ENCODE results near the gene ZP4.

The ZP4 gene

GRCh38 chr1:237864338-237865244 lies 26.1 kb downstream of the ZP4 start:
- ATAC-seq (ENCODE audit: insufficient read depth, low read depth), result 0 out of 3 replicates have a peak, but pooled peaks have one; percentile 19
- no peak overlapping the region for H3K27ac ChIP-seq (ENCODE audit: low read length)
- H3K4me3 ChIP-seq (ENCODE audit: low read depth in 1 of 2, low read length in 2 of 2), result no peak overlapping the region
- H3K36me3 ChIP-seq (ENCODE audit: insufficient read depth, low read length), result no peaks in the 10 kb centered on the region
- TF ChIP-seq EZH2 (IDR thresholded peaks at IDR 0.05; ENCODE audit: borderline replicate concordance, low read depth, low read length, severe bottlenecking), result no peak
- TF ChIP-seq, protein P1, sequence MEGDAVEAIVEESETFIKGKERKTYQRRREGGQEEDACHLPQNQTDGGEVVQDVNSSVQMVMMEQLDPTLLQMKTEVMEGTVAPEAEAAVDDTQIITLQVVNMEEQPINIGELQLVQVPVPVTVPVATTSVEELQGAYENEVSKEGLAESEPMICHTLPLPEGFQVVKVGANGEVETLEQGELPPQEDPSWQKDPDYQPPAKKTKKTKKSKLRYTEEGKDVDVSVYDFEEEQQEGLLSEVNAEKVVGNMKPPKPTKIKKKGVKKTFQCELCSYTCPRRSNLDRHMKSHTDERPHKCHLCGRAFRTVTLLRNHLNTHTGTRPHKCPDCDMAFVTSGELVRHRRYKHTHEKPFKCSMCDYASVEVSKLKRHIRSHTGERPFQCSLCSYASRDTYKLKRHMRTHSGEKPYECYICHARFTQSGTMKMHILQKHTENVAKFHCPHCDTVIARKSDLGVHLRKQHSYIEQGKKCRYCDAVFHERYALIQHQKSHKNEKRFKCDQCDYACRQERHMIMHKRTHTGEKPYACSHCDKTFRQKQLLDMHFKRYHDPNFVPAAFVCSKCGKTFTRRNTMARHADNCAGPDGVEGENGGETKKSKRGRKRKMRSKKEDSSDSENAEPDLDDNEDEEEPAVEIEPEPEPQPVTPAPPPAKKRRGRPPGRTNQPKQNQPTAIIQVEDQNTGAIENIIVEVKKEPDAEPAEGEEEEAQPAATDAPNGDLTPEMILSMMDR (IDR thresholded peaks at IDR 0.05; ENCODE audit: borderline replicate concordance, extremely low read depth, low read length, poor library complexity, severe bottlenecking), result peak; percentile 59
- no peak overlapping the region for H3K9ac ChIP-seq (ENCODE audit: low read depth, low read length)
- no peak overlapping the region for H2AFZ ChIP-seq (ENCODE audit: low read depth, low read length)
- H3K9me3 ChIP-seq (ENCODE audit: insufficient read depth, low read length, severe bottlenecking), result no peaks in the 10 kb centered on the region
- DNase-seq, result no peak
- no peaks in the 10 kb centered on the region for H4K20me1 ChIP-seq (ENCODE audit: insufficient read depth, low read length)
- peaks cover 7% of the 10 kb centered on the region; the same call in 1 of the 2 replicates for H3K4me1 ChIP-seq (ENCODE audit: insufficient read depth, low read length)
- H3K79me2 ChIP-seq (ENCODE audit: insufficient read depth, low read length), result no peaks in the 10 kb centered on the region
- H3K4me2 ChIP-seq (ENCODE audit: insufficient read depth, low read length), result no peak overlapping the region
- H3K27me3 ChIP-seq (ENCODE audit: insufficient read depth, low read length, poor library complexity), result no peaks in the 10 kb centered on the region

DNA sequence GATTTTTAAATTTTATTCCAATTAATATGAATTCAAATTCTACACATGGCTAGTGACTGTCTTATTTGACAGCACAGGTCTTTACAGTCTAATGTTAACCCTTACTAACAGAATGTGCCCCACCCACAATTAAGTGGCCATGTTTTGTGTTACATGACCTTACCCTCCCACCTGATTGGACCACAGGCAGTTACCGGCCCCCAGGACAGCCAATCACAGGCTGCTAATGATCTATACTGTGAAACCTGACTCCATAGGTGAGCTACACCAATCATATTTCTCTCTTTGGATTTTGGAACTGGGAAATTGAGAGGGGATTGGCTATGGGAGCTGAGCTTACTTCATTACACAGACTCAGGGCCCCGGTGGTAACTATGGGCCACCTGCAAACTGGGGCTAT lies 27.5 kb downstream of the ZP4 start:
- Histone ChIP-seq H2AFZ (ENCODE audit: low read depth, low read length) (no peak overlapping the region), H3K4me3 (ENCODE audit: low read depth in 1 of 2, low read length in 2 of 2) (no peak overlapping the region), H3K36me3 (ENCODE audit: insufficient read depth, low read length) (no peaks in the 10 kb centered on the region), H3K9ac (ENCODE audit: low read depth, low read length) (no peak overlapping the region), H4K20me1 (ENCODE audit: insufficient read depth, low read length) (no peaks in the 10 kb centered on the region), H3K4me1 (ENCODE audit: insufficient read depth, low read length) (peaks cover 7% of the 10 kb centered on the region; the same call in 1 of the 2 replicates), H3K27me3 (ENCODE audit: insufficient read depth, low read length, poor library complexity) (no peaks in the 10 kb centered on the region), H3K79me2 (ENCODE audit: insufficient read depth, low read length) (no peaks in the 10 kb centered on the region), H3K9me3 (ENCODE audit: insufficient read depth, low read length, severe bottlenecking) (no peaks in the 10 kb centered on the region), H3K27ac (ENCODE audit: low read length) (no peak overlapping the region), H3K4me2 (ENCODE audit: insufficient read depth, low read length) (no peak overlapping the region)
- ATAC-seq (ENCODE audit: insufficient read depth, low read depth) (peak; percentile 35; the same call in 2 of the 3 replicates), DNase-seq (no peak)
- no peak for TF ChIP-seq EZH2 (IDR thresholded peaks at IDR 0.05; ENCODE audit: borderline replicate concordance, low read depth, low read length, severe bottlenecking)
- TF ChIP-seq, protein P1 (IDR thresholded peaks at IDR 0.05; ENCODE audit: borderline replicate concordance, extremely low read depth, low read length, poor library complexity, severe bottlenecking), result no peak

DNA sequence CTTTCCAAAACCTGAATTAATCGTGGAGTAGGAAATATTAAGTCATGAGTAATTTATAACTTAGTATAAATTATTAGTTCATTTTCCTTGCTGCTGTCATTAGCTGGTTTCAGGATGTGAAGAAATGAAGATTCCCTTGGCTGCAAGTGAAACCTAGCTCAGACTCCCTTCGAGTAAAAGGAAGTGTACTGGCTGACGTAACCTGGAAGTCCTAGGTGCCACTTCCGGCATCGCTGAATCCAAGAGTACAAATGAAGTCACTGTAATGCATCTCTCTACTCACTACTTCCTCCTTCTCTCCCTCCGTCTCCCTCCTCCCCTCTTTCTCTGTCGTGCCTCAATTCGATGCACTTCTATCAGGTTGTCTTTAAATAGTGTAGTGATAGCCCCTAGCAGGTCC lies 28.8 kb downstream of the ZP4 start:
- no peak overlapping the region for H3K9ac ChIP-seq (ENCODE audit: low read depth, low read length)
- no peaks in the 10 kb centered on the region for H3K9me3 ChIP-seq (ENCODE audit: insufficient read depth, low read length, severe bottlenecking)
- no peak overlapping the region for H3K27ac ChIP-seq (ENCODE audit: low read length)
- H2AFZ ChIP-seq (ENCODE audit: low read depth, low read length), result no peak overlapping the region
- no peak for ATAC-seq (ENCODE audit: insufficient read depth, low read depth)
- no peaks in the 10 kb centered on the region for H3K27me3 ChIP-seq (ENCODE audit: insufficient read depth, low read length, poor library complexity)
- H4K20me1 ChIP-seq (ENCODE audit: insufficient read depth, low read length), result no peaks in the 10 kb centered on the region
- H3K4me1 ChIP-seq (ENCODE audit: insufficient read depth, low read length), result peaks cover 7% of the 10 kb centered on the region; the same call in 1 of the 2 replicates
- no peak overlapping the region for H3K4me2 ChIP-seq (ENCODE audit: insufficient read depth, low read length)
- H3K4me3 ChIP-seq (ENCODE audit: low read depth in 1 of 2, low read length in 2 of 2), result no peak overlapping the region
- H3K36me3 ChIP-seq (ENCODE audit: insufficient read depth, low read length), result no peaks in the 10 kb centered on the region
- DNase-seq, result no peak
- no peak for TF ChIP-seq EZH2 (IDR thresholded peaks at IDR 0.05; ENCODE audit: borderline replicate concordance, low read depth, low read length, severe bottlenecking)
- TF ChIP-seq, protein P1 (IDR thresholded peaks at IDR 0.05; ENCODE audit: borderline replicate concordance, extremely low read depth, low read length, poor library complexity, severe bottlenecking), result no peak
- no peaks in the 10 kb centered on the region for H3K79me2 ChIP-seq (ENCODE audit: insufficient read depth, low read length)

Data from DND-41 (cell line).